DMS114 treated with DMSO at 0.1 percent for 48 hours (cell line): ENCODE results near the gene CHST11.

Experiments used
- DNase-seq: peaks from one replicate; lab custom pipeline; 2025; ENCODE audit not compliant: unreplicated experiment; lab: John Stamatoyannopoulos, UW

Gene CHST11

GRCh38 chr12:104709692-104710435 is 253.1 kb downstream of the CHST11 start:
- no peak for DNase-seq

DNA sequence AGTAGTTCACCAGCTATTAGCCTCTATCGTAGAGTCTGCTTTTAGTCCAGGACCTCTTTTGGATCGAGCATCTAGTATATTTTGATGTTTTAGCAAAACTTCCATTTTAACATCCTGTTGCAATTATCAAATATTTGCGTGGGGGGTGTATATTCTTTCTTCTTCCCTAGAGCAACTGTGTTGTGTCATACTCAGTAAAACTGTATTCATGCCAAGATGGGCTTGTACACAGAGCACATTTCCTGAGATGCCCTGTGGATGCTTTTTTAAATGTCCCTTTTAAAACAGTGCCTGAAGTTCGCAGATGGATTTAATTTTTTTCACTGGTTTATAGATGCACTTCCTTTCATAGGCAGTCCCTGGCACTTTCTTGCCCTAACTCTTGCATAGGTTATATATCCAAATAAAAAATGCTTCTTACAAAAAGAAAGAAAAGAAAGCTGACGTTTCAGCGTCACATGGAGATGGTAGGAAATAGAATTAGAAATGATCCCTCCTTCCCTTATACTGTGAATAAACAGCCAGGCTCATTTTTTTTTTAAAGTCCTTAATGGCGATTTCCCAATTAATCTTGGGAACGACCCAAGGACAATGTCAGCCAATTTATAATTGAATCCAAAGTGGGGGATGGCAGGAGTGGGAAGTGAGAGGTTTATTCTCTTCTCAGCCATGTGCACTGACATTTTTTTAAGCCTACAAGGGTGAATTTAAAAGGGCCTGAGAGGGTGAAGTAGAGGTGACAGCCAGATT is 254.4 kb downstream of the CHST11 start:
- no peak for DNase-seq

- no peak for DNase-seq
Measured at GRCh38 chr12:104712477-104712876, 255.7 kb downstream of the CHST11 start.

GRCh38 chr12:104712968-104713367 is 256.2 kb downstream of the CHST11 start:
- DNase-seq = no peak

GRCh38 chr12:104713444-104713843 is 256.7 kb downstream of the CHST11 start:
- DNase-seq = no peak

- no peak for DNase-seq
Measured at GRCh38 chr12:104714369-104714768, 257.6 kb downstream of the CHST11 start.

DNA sequence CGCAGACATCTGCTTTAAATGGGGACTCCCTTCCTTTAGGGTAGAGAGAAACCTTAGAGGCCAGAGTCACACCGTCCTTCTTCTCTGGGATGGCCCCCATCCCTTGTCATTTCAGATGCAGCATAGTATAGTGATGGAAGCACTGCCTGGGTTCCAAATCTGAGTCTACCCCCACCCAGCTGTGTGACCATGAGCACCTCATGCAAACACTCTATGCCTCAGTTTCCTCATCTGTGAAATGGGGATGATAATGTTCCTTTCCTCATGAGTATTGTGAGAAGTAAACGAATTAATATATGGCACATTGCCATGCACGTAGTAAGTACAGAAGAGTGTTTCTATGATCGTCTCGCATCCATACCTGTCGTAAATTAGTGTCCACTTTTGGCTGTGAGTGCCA is 259.4 kb downstream of the CHST11 start:
- no peak for DNase-seq

DNA sequence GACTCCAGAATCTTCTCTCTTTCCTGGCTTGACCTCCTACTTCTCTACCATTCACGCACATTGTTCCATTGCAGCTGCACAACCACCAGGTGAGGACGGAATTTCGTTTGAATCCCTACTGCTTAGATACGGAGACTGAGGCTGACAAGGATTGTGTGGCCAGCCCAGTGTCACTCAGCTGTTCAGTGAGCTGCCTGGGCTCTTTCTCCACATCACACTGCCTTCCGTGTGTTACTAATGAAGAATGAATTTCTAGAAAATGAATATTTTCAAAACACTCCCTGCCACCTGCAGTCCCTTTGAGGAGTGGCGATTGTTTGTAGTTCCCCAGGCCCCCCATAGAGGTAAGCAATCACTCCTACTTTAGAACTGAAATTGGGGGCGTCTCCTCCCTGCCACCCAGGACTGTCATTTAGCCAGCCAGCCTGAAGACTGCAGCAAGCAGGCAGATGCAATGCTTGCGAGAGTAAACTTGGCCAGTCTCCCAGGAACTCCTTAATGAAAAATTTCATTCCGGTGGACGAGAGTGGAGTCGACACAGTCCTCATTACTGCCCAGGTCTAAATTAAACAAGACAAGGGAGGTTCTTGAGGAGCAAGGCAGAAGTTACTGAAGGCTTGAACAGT is 261.7 kb downstream of the CHST11 start:
- DNase-seq = no peak

GRCh38 chr12:104719700-104720338 is 263.1 kb downstream of the CHST11 start:
- no peak for DNase-seq

- no peak for DNase-seq
Measured at GRCh38 chr12:104720339-104721038, 263.7 kb downstream of the CHST11 start.

DNA sequence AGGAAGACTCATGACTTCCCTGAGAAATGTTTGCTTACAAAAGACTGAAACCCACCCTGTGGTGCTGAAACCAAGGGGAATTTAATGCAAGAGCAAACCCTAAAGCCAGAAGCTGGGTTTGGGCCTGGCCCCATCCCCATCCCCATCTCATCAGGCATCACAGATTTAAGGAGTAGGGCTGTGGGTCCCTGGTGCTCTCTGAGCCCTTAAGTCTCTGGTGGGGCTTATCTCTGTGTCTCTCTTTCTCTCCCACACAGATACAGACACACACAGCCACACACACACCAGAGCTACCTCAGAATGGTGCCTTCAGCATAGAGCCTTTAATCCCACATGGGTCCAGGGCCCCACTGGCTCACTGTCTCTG is 264.3 kb downstream of the CHST11 start:
- DNase-seq = no peak

- no peak for DNase-seq
Measured at GRCh38 chr12:104721936-104722335, 265.2 kb downstream of the CHST11 start.

GRCh38 chr12:104722601-104723534 is 266.1 kb downstream of the CHST11 start:
- no peak for DNase-seq

- DNase-seq = no peak
Measured at GRCh38 chr12:104723895-104724294, 267.1 kb downstream of the CHST11 start.

DNA sequence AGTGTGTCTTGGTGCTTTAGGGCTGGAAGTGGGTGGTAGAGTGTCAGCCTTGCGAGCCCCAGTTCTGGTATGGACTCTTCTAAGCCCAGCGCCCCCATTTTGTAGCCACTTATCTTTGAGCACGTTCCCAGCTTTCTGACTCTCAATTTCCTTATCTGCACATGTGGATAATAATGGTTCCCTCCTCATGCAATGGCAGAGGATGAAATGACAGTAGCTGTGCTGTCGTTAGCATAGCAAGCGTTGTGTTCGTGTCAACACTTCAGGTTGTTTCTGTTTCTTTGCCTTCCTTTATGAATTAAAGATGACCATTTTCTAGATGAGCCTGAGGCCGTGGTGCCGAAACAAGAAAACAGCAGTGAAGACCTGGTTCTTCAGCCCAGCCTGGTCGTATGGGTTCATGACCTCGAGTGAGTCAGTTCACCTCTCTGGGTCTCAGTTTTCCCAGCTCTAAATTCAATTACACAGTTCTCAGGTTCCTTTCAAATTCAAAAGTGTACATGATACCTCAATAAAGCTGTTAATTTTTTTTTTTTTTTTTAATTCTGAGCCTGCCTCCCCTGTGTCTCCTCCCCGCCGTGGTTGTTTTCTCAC is 268.3 kb downstream of the CHST11 start:
- DNase-seq = no peak

DNA sequence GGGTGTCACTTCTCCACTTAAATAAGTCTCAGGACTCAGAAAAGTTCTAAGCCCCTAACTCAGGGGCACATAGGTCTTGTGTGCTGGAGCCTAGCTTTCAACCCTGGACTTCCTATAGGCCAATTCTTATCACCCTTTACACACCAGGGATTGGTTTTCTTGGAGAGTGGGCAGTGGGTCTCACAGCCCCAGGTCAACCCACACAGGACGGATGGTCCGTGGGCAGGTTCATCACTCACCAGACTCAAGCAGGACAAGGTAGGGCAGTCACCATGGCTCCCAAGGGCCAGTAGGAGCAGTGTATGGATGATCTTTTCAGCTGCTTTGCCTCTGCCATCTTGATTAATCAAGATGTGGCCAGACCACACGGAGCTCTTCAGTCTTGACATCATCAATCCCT is 268.9 kb downstream of the CHST11 start:
- DNase-seq = no peak

- no peak for DNase-seq
Measured at GRCh38 chr12:104727726-104728465, 271.1 kb downstream of the CHST11 start.

DNA sequence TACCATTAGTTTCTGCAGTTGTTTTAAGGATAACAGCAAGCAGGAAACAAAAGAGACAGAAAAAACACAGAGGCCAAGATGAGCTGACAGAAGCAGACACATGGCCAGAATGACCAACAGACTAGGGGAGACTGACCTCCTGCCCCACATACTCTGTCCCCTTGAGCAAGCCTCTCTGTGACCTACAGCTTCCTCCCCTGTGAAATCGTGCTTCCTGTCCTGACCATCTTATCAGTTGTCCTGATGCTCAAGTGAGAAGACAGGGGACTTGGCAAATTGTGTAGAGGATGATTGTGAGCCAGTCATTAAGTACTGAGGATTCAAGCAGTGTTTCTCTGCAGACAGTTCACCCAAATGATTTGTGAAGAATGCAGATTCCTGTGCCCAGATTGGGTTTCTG is 272.3 kb downstream of the CHST11 start:
- no peak for DNase-seq
